ENCODE data around the gene TH. TPM values are rescaled to one million over a fixed set of nuclear protein-coding genes. Genes with fewer than 3 reads are reported as not detected.
"Not testable (repeated sequence)": the region's sequence is repeated elsewhere in the genome, so short reads cannot be mapped to it uniquely, and the experiment has no call there.

The TH gene
- total and polyA plus RNA-seq, 4 donors: 0.14 to 0.31 TPM; not detected in 2

- no peak overlapping the region for H3K27ac ChIP-seq (ENCODE audit: low read depth in 1 of 2, low read length in 1 of 2)
Measured at GRCh38 chr11:2128130-2128510, 43.5 kb downstream of the TH start.

GRCh38 chr11:2127482-2128129 is 44.0 kb downstream of the TH start:
- Histone ChIP-seq H3K27me3 (ENCODE audit: control insufficient read depth in 3 of 3, insufficient read depth in 3 of 3, low read length in 2 of 3) (peaks cover 0 to 12% (median 2%) of the 10 kb centered on the region in 3 donors), H3K4me1 (ENCODE audit: control insufficient read depth in 5 of 5, insufficient read depth in 5 of 5, low read length in 5 of 5) (peaks cover 0 to 9% (median 0%) of the 10 kb centered on the region in 5 donors), H3K27ac (ENCODE audit: low read depth in 1 of 2, low read length in 1 of 2) (no peak overlapping the region), H3K9me3 (ENCODE audit: control insufficient read depth in 4 of 4, insufficient read depth in 3 of 4, low read length in 3 of 4) (no peaks in the 10 kb centered on the region), H3K4me3 (no peak overlapping the region), H3K36me3 (ENCODE audit: control insufficient read depth in 4 of 4, insufficient read depth in 4 of 4, low read length in 4 of 4) (peaks cover 0 to 4% (median 0%) of the 10 kb centered on the region in 4 donors), H3K9ac (ENCODE audit: insufficient read depth in 1 of 2, low read length in 2 of 2) (no peak overlapping the region)
- WGBS, 2 donors: 73 to 92% methylated on average over 8 of the region's 8 CpGs
- DNase-seq (no peak), ATAC-seq (ENCODE audit: insufficient read depth, low FRiP score) (no peak)
- TF ChIP-seq, protein P1, sequence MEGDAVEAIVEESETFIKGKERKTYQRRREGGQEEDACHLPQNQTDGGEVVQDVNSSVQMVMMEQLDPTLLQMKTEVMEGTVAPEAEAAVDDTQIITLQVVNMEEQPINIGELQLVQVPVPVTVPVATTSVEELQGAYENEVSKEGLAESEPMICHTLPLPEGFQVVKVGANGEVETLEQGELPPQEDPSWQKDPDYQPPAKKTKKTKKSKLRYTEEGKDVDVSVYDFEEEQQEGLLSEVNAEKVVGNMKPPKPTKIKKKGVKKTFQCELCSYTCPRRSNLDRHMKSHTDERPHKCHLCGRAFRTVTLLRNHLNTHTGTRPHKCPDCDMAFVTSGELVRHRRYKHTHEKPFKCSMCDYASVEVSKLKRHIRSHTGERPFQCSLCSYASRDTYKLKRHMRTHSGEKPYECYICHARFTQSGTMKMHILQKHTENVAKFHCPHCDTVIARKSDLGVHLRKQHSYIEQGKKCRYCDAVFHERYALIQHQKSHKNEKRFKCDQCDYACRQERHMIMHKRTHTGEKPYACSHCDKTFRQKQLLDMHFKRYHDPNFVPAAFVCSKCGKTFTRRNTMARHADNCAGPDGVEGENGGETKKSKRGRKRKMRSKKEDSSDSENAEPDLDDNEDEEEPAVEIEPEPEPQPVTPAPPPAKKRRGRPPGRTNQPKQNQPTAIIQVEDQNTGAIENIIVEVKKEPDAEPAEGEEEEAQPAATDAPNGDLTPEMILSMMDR (IDR thresholded peaks at IDR 0.05; ENCODE audit: control extremely low read depth, extremely low read depth): no peak

More at GRCh38 chr11:2128130-2128510, 43.5 kb downstream of the TH start:
- 78 to 87% methylated on average over 7 of the region's 7 CpGs for WGBS, 2 donors
- TF ChIP-seq, protein P1 (IDR thresholded peaks at IDR 0.05; ENCODE audit: control extremely low read depth, extremely low read depth): no peak
- DNase-seq (no peak), ATAC-seq (ENCODE audit: insufficient read depth, low FRiP score) (no peak)
- Histone ChIP-seq H3K9me3 (ENCODE audit: control insufficient read depth in 4 of 4, insufficient read depth in 3 of 4, low read length in 3 of 4) (no peaks in the 10 kb centered on the region), H3K9ac (ENCODE audit: insufficient read depth in 1 of 2, low read length in 2 of 2) (no peak overlapping the region), H3K4me3 (no peak overlapping the region), H3K4me1 (ENCODE audit: control insufficient read depth in 5 of 5, insufficient read depth in 5 of 5, low read length in 5 of 5) (peaks cover 0 to 13% (median 0%) of the 10 kb centered on the region in 5 donors), H3K27me3 (ENCODE audit: control insufficient read depth in 3 of 3, insufficient read depth in 3 of 3, low read length in 2 of 3) (peaks cover 0 to 15% (median 2%) of the 10 kb centered on the region in 3 donors), H3K36me3 (ENCODE audit: control insufficient read depth in 4 of 4, insufficient read depth in 4 of 4, low read length in 4 of 4) (peaks cover 0 to 4% (median 0%) of the 10 kb centered on the region in 4 donors)

- peaks cover 0 to 7% (median 0%) of the 10 kb centered on the region in 3 donors for H3K27me3 ChIP-seq (ENCODE audit: control insufficient read depth in 3 of 3, insufficient read depth in 3 of 3, low read length in 2 of 3)
- H3K4me1 ChIP-seq (ENCODE audit: control insufficient read depth in 5 of 5, insufficient read depth in 5 of 5, low read length in 5 of 5): peaks cover 0 to 7% (median 0%) of the 10 kb centered on the region in 5 donors
- WGBS, 2 donors: 89 to 96% methylated on average over 2 of the region's 2 CpGs
- no peak overlapping the region for H3K27ac ChIP-seq (ENCODE audit: low read depth in 1 of 2, low read length in 1 of 2)
- TF ChIP-seq, protein P1 (IDR thresholded peaks at IDR 0.05; ENCODE audit: control extremely low read depth, extremely low read depth): no peak
- DNase-seq: no peak
- no peak overlapping the region for H3K9ac ChIP-seq (ENCODE audit: insufficient read depth in 1 of 2, low read length in 2 of 2)
- no peak overlapping the region for H3K4me3 ChIP-seq
- no peak for ATAC-seq (ENCODE audit: insufficient read depth, low FRiP score)
- peaks cover 0 to 3% (median 0%) of the 10 kb centered on the region in 4 donors for H3K36me3 ChIP-seq (ENCODE audit: control insufficient read depth in 4 of 4, insufficient read depth in 4 of 4, low read length in 4 of 4)
- no peaks in the 10 kb centered on the region for H3K9me3 ChIP-seq (ENCODE audit: control insufficient read depth in 4 of 4, insufficient read depth in 3 of 4, low read length in 3 of 4)
Measured at GRCh38 chr11:2126520-2127085, 45.0 kb downstream of the TH start.

GRCh38 chr11:2124736-2125484 is 46.7 kb downstream of the TH start:
- not testable (repeated sequence) for H3K9me3 ChIP-seq (ENCODE audit: control insufficient read depth in 4 of 4, insufficient read depth in 3 of 4, low read length in 3 of 4); H3K9ac ChIP-seq (ENCODE audit: insufficient read depth in 1 of 2, low read length in 2 of 2); DNase-seq; H3K36me3 ChIP-seq (ENCODE audit: control insufficient read depth in 4 of 4, insufficient read depth in 4 of 4, low read length in 4 of 4); H3K4me1 ChIP-seq (ENCODE audit: control insufficient read depth in 5 of 5, insufficient read depth in 5 of 5, low read length in 5 of 5); H3K4me3 ChIP-seq; H3K27me3 ChIP-seq (ENCODE audit: control insufficient read depth in 3 of 3, insufficient read depth in 3 of 3, low read length in 2 of 3); H3K27ac ChIP-seq (ENCODE audit: low read depth in 1 of 2, low read length in 1 of 2); ATAC-seq (ENCODE audit: insufficient read depth, low FRiP score)
- 94% methylated on average over 8 of the region's 10 CpGs for WGBS, 2 donors

Measured in lung (tissue), 12 donors.